OCI-LY1 (cell line): ENCODE data around the gene PCNX1.

ENCODE experiments used
- H2AFZ ChIP-seq: fragments of 200-600 bp; sonication (generic), shearing (Covaris generic); 2 replicates; pipeline ENCODE4 v1.6.0; 2014; ENCODE audit warnings: antibody characterized with exemption, mild to moderate bottlenecking, low read length
- H3F3A ChIP-seq: fragments of 200-600 bp; sonication (generic), shearing (Covaris generic); 2 replicates; pipeline ENCODE4 v1.6.0; 2014; ENCODE audit warnings: mild to moderate bottlenecking, antibody characterized with exemption, low read length, moderate library complexity; ENCODE audit not compliant: insufficient read depth
- H3K27ac ChIP-seq: fragments of 200-600 bp; sonication (generic); 2 replicates; pipeline ENCODE4 v1.5.1; 2014; ENCODE audit warnings: low read length, mixed run types, mild to moderate bottlenecking, low read depth; ENCODE audit not compliant: poor library complexity, severe bottlenecking
- H3K27me3 ChIP-seq: fragments of 200-600 bp; sonication (generic); 2 replicates; pipeline ENCODE4 v1.6.0; 2014; ENCODE audit warnings: antibody characterized with exemption, mild to moderate bottlenecking, low read length, moderate library complexity; ENCODE audit not compliant: insufficient read depth
- H3K36me3 ChIP-seq: fragments of 200-600 bp; sonication (generic); 2 replicates; pipeline ENCODE4 v1.6.1; 2014; ENCODE audit warnings: mild to moderate bottlenecking, antibody characterized with exemption, low read length, moderate library complexity, mixed read lengths; ENCODE audit not compliant: insufficient read depth
- H3K4me1 ChIP-seq: fragments of 200-600 bp; sonication (generic); 2 replicates; pipeline ENCODE4 v1.5.1; 2014; ENCODE audit warnings: mild to moderate bottlenecking, low read length, moderate library complexity; ENCODE audit not compliant: insufficient read depth, severe bottlenecking
- H3K4me2 ChIP-seq: fragments of 200-600 bp; sonication (generic), shearing (Covaris generic); 2 replicates; pipeline ENCODE4 v1.6.1; 2014; ENCODE audit warnings: low read length
- H3K4me3 ChIP-seq: fragments of 200-600 bp; sonication (generic); 2 replicates; pipeline ENCODE4 v1.5.1; 2014; ENCODE audit warnings: low read length, low read depth, mild to moderate bottlenecking, mixed read lengths; ENCODE audit not compliant: poor library complexity, severe bottlenecking
- H3K79me2 ChIP-seq: fragments of 200-600 bp; shearing (Covaris generic); 2 replicates; pipeline ENCODE4 v1.6.1; 2016; ENCODE audit warnings: mixed run types, low read length, mixed read lengths; ENCODE audit not compliant: insufficient read depth
- H3K9ac ChIP-seq: fragments of 200-600 bp; sonication (generic), shearing (Covaris generic); 2 replicates; pipeline ENCODE4 v1.6.1; 2014; ENCODE audit warnings: mild to moderate bottlenecking, low read length, mixed read lengths
- H3K9me2 ChIP-seq: fragments of 200-600 bp; sonication (generic), shearing (Covaris generic); 2 replicates; pipeline ENCODE4 v1.6.1; 2014; ENCODE audit warnings: low read depth, mild to moderate bottlenecking, low read length, mixed read lengths
- H3K9me3 ChIP-seq: fragments of 200-600 bp; shearing (Covaris generic); 2 replicates; pipeline ENCODE4 v1.6.1; 2014; ENCODE audit warnings: low read length, mixed read lengths
- H4K20me1 ChIP-seq: fragments of 200-600 bp; sonication (generic), shearing (Covaris generic); 2 replicates; pipeline ENCODE4 v1.6.0; 2016; ENCODE audit warnings: mild to moderate bottlenecking, low read length; ENCODE audit not compliant: insufficient read depth
- CTCF ChIP-seq: fragments of 200-600 bp; sonication (generic), shearing (Covaris generic); IDR thresholded peaks from 2 replicates; pipeline ENCODE4 v1.5.1; 2017; ENCODE audit warnings: mild to moderate bottlenecking, antibody characterized with exemption, low read length, moderate library complexity, mixed read lengths
- EZH2 ChIP-seq: fragments of 200-600 bp; sonication (generic), shearing (Covaris generic); IDR thresholded peaks from 2 replicates; pipeline ENCODE4 v1.8.0; 2017; ENCODE audit warnings: borderline replicate concordance, mixed run types, mild to moderate bottlenecking, antibody characterized with exemption, low read length, moderate library complexity, mixed read lengths

PCNX1 gene

GRCh38 chr14:71119075-71119474 is 211.8 kb downstream of the PCNX1 start:
- H3K9me3 ChIP-seq, result no peaks in the 10 kb centered on the region
- H3K4me2 ChIP-seq, result no peak overlapping the region
- H3K27ac ChIP-seq, result peak overlapping the region; percentile 89

GRCh38 chr14:71119832-71120231 is 212.6 kb downstream of the PCNX1 start:
- no peaks in the 10 kb centered on the region for H3K27me3 ChIP-seq
- TF ChIP-seq CTCF (no peak), EZH2 (no peak)
- H4K20me1 ChIP-seq, result no peaks in the 10 kb centered on the region
- no peak overlapping the region for H2AFZ ChIP-seq
- no peak overlapping the region for H3K27ac ChIP-seq
- no peak overlapping the region for H3K9ac ChIP-seq
- H3K4me3 ChIP-seq, result no peak overlapping the region
- no peaks in the 10 kb centered on the region for H3K9me2 ChIP-seq
- H3K4me2 ChIP-seq, result no peak overlapping the region
- no peaks in the 10 kb centered on the region for H3F3A ChIP-seq
- no peaks in the 10 kb centered on the region for H3K79me2 ChIP-seq
- no peaks in the 10 kb centered on the region for H3K36me3 ChIP-seq
- peaks cover 56% of the 10 kb centered on the region for H3K4me1 ChIP-seq
- no peaks in the 10 kb centered on the region for H3K9me3 ChIP-seq

More at GRCh38 chr14:71119075-71119474, 211.8 kb downstream of the PCNX1 start:
- Histone ChIP-seq H3K36me3 (no peaks in the 10 kb centered on the region), H3K9ac (no peak overlapping the region), H2AFZ (no peak overlapping the region), H3K9me2 (no peaks in the 10 kb centered on the region), H3F3A (no peaks in the 10 kb centered on the region), H3K4me3 (no peak overlapping the region), H4K20me1 (no peaks in the 10 kb centered on the region), H3K79me2 (no peaks in the 10 kb centered on the region), H3K4me1 (peaks cover 56% of the 10 kb centered on the region), H3K27me3 (no peaks in the 10 kb centered on the region)
- no peak for TF ChIP-seq CTCF
- TF ChIP-seq EZH2, result no peak

- Histone ChIP-seq H3K9me3 (no peaks in the 10 kb centered on the region), H3K27ac (no peak overlapping the region), H3K9me2 (no peaks in the 10 kb centered on the region), H3K79me2 (no peaks in the 10 kb centered on the region), H3K36me3 (no peaks in the 10 kb centered on the region), H3K27me3 (no peaks in the 10 kb centered on the region), H3K4me1 (peaks cover 44% of the 10 kb centered on the region), H3K9ac (no peak overlapping the region), H3F3A (no peaks in the 10 kb centered on the region), H3K4me2 (no peak overlapping the region), H3K4me3 (no peak overlapping the region), H2AFZ (no peak overlapping the region), H4K20me1 (no peaks in the 10 kb centered on the region)
- TF ChIP-seq EZH2, result no peak
- no peak for TF ChIP-seq CTCF
Measured at GRCh38 chr14:71121001-71121400, 213.7 kb downstream of the PCNX1 start.
